Activated CD8-positive, alpha-beta memory T cell treated with anti-CD3 and anti-CD28 coated beads, Interleukin-2, amount 10 ng/mL, durations not matched to agents 7 days and 5 days (primary cell): ENCODE results near the gene DRG1. TPM values are rescaled to one million over a fixed set of nuclear protein-coding genes. Genes with fewer than 3 reads are reported as not detected.
"Not testable (repeated sequence)": the region's sequence is repeated elsewhere in the genome, so short reads cannot be mapped to it uniquely, and the experiment has no call there.

Experiments
- ATAC-seq: fragments of 150-1000 bp; cut with Tn5 transposase; one replicate; pipeline ENCODE4 v1.10.0; 2021; ENCODE audit warnings: moderate library complexity
- CTCF ChIA-PET: fragments of 350-600 bp; sonication (Branson Sonifier 250); formaldehyde crosslinking; loops from one replicate; lab custom pipeline; 2021; ENCODE audit warnings: antibody characterized with exemption; lab: Charles Lee
- DNase-seq: peaks from one replicate; pipeline ENCODE4 v3.0.0-alpha.2; 2020
- H3K27ac Mint-ChIP-seq: one replicate; pipeline ENCODE4 v1.8.0; 2021; ENCODE audit warnings: mild to moderate bottlenecking, mixed read lengths
- H3K27me3 Mint-ChIP-seq: one replicate; pipeline ENCODE4 v1.8.0; 2021; ENCODE audit warnings: mixed read lengths
- H3K36me3 Mint-ChIP-seq: one replicate; pipeline ENCODE4 v1.8.0; 2021; ENCODE audit warnings: mild to moderate bottlenecking, mixed read lengths
- H3K4me1 Mint-ChIP-seq: one replicate; pipeline ENCODE4 v1.8.0; 2021; ENCODE audit warnings: mixed read lengths
- H3K4me3 Mint-ChIP-seq: one replicate; pipeline ENCODE4 v1.8.0; 2021; ENCODE audit warnings: mild to moderate bottlenecking, moderate library complexity, mixed read lengths
- H3K9me3 Mint-ChIP-seq: one replicate; pipeline ENCODE4 v1.8.0; 2022; ENCODE audit warnings: low read depth, mixed read lengths
- total RNA-seq, 2 experiments: library from RNA; stranded (reverse); gene quantifications; one replicate each; pipeline ENCODE4 v1.2.3, GENCODE V29; 2021

DRG1 gene
- total RNA-seq, 2 experiments from 2014 or later = 87.0 to 97.0 TPM

DNA sequence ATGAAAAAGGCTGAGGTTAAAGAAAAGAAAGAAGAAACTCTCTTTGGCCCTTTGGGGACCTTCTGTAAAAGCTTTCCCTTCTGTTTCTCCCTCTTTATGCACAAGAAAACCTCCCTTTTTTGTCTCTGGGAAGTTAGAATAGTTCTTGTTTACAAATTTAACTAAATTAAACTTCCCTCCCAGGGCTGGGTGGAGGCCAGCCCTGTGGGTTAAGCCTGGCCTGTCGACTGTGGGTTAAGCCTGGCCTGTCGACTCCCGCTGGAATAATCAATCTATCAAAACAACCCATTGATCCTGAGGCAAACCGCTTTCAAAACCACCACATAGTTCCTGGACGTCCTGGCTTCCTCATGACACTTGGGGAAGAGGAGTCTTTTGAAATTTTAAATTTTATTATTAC, 1.2 kb upstream of the DRG1 start:
- peaks cover 18% of the 10 kb centered on the region for H3K36me3 Mint-ChIP-seq
- H3K27me3 Mint-ChIP-seq = no peaks in the 10 kb centered on the region
- H3K27ac Mint-ChIP-seq = no peak overlapping the region
- H3K4me1 Mint-ChIP-seq = peaks cover 24% of the 10 kb centered on the region
- CTCF ChIA-PET = interaction anchor here (1.4 kb wide), 1 partner anchor 187 kb away, joined by 3 read pairs; no protein-coding TSS in a partner anchor
- no peak overlapping the region for H3K4me3 Mint-ChIP-seq
- no peaks in the 10 kb centered on the region for H3K9me3 Mint-ChIP-seq
- DNase-seq = no peak
- no peak for ATAC-seq

DNA sequence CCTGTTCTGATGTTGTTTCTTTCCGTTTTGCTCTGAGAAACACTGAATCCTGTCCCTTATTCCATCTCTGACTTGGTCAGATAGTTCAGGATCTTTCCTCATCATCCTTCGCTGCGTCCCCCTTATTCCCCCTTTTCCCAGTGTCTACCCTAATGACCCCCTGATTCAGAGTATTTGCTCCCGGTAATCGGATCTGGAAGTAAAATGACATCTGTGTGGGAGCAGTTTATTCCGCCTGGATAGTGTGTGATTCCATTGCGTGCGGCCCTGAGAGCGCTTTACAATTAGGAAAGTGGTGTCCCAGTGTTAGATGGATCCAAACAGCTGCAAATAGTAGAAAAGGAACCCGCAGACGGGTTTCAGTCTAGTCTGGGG, 606 bp downstream of the DRG1 start:
- Mint-ChIP-seq H3K27me3 (no peaks in the 10 kb centered on the region), H3K27ac (peak overlapping the region; percentile 91), H3K4me3 (peak overlapping the region; percentile 96), H3K9me3 (no peaks in the 10 kb centered on the region), H3K4me1 (peaks cover 26% of the 10 kb centered on the region), H3K36me3 (peaks cover 21% of the 10 kb centered on the region)
- CTCF ChIA-PET = interaction anchor here (0.6 to 0.9 kb wide), 2 partner anchors 54 to 55 kb away, joined by 3 read pairs; partner anchors contain the start of gene PATZ1
- ATAC-seq (no peak), DNase-seq (no peak)

DNA sequence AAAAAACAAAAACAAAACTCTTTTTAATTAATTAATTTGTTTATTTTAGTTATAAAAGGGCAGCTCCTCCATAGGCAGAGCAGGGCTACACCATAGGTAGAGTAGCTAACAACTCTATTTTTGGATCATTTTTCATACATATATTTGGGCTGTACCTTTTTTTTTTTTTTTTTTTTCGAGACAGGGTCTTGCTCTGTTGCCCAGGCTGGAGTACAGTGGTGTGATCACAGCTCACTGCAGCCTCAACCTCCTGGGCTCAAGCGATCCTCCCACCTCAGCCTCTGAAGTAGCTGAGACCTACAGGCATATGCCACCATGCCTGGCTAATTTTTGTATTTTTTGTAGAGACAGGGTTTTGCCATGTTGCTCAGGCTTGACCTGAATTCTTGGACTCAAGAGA, 2.9 kb downstream of the DRG1 start:
- not testable (repeated sequence) for H3K4me3 Mint-ChIP-seq, H3K27me3 Mint-ChIP-seq, H3K9me3 Mint-ChIP-seq, H3K27ac Mint-ChIP-seq, DNase-seq, ATAC-seq
- Mint-ChIP-seq H3K36me3 (peaks cover 37% of the 10 kb centered on the region), H3K4me1 (peaks cover 34% of the 10 kb centered on the region)
- CTCF ChIA-PET = interaction anchor here (1.5 kb wide), 1 partner anchor 8 kb away, joined by 3 read pairs; no protein-coding TSS in a partner anchor

DNA sequence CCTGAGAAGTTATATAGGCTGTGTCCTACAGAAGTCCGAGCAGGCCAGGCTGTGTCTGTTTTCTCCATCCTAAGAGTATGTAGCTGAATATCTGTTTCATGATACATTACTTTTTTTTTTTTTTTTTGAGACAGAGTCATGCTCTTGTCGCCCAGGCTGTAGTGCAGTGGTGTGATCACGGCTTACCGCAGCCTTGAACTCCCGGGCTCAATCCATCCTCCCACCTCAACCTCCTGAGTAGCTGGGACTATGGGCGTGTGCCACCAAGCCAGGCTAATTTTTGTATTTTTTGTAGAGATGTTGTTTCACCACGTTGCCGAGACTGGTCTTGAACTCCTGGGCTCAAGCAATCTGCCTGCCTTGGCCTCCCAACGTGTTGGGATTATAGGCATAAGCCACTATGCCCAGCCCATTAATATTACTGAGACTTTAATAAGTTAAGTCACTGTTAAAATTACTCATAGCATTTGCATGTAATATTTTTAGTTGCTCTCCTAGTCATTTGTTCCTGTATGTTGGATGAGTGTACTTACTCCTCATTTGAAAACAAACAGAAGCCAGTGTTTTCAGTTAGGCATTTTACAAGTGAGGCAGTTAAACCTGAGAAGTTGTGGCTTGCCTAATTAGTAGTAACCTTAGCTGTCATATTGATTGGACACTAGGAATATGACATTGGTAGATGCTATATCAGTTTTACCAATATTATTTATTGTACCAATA, 26.1 kb downstream of the DRG1 start:
- CTCF ChIA-PET = interaction anchor here (1.0 kb wide), 1 partner anchor 78 kb away, joined by 3 read pairs; no protein-coding TSS in a partner anchor
- DNase-seq = no peak

DNA sequence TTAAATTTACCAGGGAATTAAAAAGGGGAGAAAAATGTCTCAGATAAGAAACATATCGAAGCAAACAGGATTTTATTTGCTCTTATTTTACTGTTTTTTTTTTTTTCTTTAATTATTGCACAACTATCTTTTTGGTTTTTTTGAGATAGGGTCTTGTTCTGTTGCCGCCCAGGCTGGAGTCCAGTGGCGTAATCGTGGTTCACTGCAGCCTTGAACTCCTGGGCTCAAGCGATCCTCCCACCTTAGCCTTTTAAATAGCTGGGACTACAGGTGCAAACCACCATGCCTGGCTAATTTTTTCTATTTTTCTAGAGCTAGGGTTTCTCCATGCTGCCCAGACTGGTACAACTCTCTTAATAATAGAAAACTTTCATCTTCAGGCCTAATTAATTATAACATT, 32.5 kb downstream of the DRG1 start:
- ATAC-seq (no peak), DNase-seq (no peak)
- H3K36me3 Mint-ChIP-seq = peaks cover 55% of the 10 kb centered on the region
- H3K4me1 Mint-ChIP-seq = peaks cover under 1% of the 10 kb centered on the region
- no peak overlapping the region for H3K27ac Mint-ChIP-seq
- H3K9me3 Mint-ChIP-seq = no peaks in the 10 kb centered on the region
- no peaks in the 10 kb centered on the region for H3K27me3 Mint-ChIP-seq
- H3K4me3 Mint-ChIP-seq = no peak overlapping the region
- CTCF ChIA-PET = interaction anchor here (0.7 kb wide), 1 partner anchor 26 kb away, joined by 3 read pairs; no protein-coding TSS in a partner anchor

More for the DNA sequence above, 26.1 kb downstream of the DRG1 start:
- ATAC-seq = no peak
- Mint-ChIP-seq H3K36me3 (peaks cover 62% of the 10 kb centered on the region), H3K27ac (no peak overlapping the region), H3K4me3 (no peak overlapping the region), H3K4me1 (no peaks in the 10 kb centered on the region), H3K9me3 (no peaks in the 10 kb centered on the region), H3K27me3 (no peaks in the 10 kb centered on the region)

DNA sequence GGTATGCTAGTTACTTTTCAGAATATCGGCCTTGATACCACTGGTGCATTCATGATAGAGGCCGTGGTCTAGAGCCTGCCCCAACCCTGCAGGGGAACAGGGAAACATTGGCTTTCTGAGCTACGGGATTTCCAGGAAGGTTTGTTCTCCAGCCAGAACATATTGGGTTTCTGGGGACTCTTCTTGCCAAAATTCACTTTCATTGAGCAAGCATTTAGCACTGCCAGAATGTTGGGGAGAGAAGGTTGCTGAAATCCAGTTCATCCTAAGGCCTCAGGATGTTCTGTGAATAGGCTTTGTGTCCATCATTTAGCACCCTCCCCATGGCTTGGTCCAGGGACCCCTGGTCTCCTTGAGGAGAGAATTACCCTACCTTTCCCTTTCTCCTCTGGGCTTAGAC, 36.7 kb downstream of the DRG1 start:
- H3K36me3 Mint-ChIP-seq = peaks cover 57% of the 10 kb centered on the region
- CTCF ChIA-PET = interaction anchor here (1.1 to 1.7 kb wide), 2 partner anchors 9 to 121 kb away, joined by 3 to 4 read pairs; no protein-coding TSS in a partner anchor
- H3K27me3 Mint-ChIP-seq = no peaks in the 10 kb centered on the region
- no peak for DNase-seq
- no peak overlapping the region for H3K27ac Mint-ChIP-seq
- no peak for ATAC-seq
- H3K9me3 Mint-ChIP-seq = no peaks in the 10 kb centered on the region
- peaks cover 2% of the 10 kb centered on the region for H3K4me1 Mint-ChIP-seq
- H3K4me3 Mint-ChIP-seq = no peak overlapping the region

DNA sequence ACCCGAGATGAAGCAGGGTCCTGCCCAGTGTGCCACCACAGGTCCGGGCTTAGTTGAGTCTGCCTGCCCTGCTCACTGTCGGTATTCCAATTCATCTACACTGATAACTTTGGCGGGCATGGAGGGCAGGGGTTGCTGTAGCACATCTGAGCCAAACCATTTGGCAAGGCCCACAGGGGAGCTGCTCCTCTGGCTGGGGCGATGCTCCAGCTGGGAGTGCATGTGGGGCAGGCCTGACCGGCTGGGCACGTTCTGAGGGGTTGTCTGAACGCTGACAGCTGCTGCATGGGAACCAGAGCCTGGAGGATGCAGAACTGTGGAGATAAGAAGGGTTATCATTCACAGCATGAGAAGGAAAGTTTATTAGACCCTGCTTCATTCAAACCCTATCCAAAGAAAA, 40.4 kb downstream of the DRG1 start:
- DNase-seq = no peak
- CTCF ChIA-PET = interaction anchor here (1.0 kb wide), 1 partner anchor 13 kb away, joined by 4 read pairs; no protein-coding TSS in a partner anchor
- Mint-ChIP-seq H3K9me3 (no peaks in the 10 kb centered on the region), H3K27ac (no peak overlapping the region), H3K4me3 (no peak overlapping the region), H3K36me3 (peaks cover 50% of the 10 kb centered on the region), H3K27me3 (no peaks in the 10 kb centered on the region), H3K4me1 (peaks cover 2% of the 10 kb centered on the region)
- ATAC-seq = no peak

DNA sequence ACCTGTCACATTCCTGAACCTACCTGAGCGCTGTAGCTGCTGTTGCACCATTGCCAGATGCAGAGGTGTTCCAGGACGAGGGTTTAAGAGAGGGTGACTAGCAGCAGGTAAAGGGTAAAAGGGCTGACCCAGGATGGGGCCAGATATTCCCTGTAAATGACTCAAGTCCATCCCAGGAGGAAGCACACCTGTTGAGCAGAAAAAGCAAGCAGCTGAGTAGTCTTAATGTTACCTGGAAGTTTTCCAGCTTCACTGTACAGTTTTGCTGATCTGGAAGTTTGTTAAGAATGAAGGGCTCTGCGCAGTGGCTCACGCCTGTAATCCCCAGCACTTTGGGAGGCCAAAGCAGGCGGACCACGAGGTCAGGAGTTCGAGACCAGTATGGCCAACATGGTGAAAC, 41.3 kb downstream of the DRG1 start:
- Mint-ChIP-seq H3K9me3 (no peaks in the 10 kb centered on the region), H3K4me1 (peaks cover 6% of the 10 kb centered on the region), H3K36me3 (peaks cover 51% of the 10 kb centered on the region), H3K27ac (no peak overlapping the region), H3K4me3 (no peak overlapping the region), H3K27me3 (no peaks in the 10 kb centered on the region)
- ATAC-seq = no peak
- CTCF ChIA-PET = interaction anchor here (1.0 kb wide), 1 partner anchor 12 kb away, joined by 4 read pairs; no protein-coding TSS in a partner anchor
- no peak for DNase-seq

DNA sequence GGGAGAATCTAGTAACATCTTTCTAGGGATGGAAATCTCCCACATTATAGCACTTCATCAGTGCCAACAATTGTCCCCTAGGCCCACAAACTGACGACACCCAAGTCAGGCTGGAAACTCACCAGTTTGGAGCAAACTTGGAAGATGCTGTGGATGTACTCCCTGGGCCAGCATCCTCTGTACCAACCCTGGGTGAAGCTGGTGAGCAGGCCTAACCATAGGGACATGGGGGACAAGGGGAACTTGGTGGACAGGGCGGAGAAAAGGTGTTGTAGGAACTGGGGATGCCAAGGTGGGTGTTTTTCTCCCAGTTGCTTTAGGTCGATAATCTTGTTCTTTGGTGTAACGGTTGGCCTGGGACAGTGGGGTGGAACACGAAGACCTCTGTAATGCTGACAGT, 42.2 kb downstream of the DRG1 start:
- no peak for ATAC-seq
- H3K4me1 Mint-ChIP-seq = peaks cover 9% of the 10 kb centered on the region
- DNase-seq = no peak
- H3K27ac Mint-ChIP-seq = peak overlapping the region; percentile 34
- H3K27me3 Mint-ChIP-seq = no peaks in the 10 kb centered on the region
- peaks cover 48% of the 10 kb centered on the region for H3K36me3 Mint-ChIP-seq
- CTCF ChIA-PET = no interaction called here
- no peaks in the 10 kb centered on the region for H3K9me3 Mint-ChIP-seq
- H3K4me3 Mint-ChIP-seq = no peak overlapping the region

DNA sequence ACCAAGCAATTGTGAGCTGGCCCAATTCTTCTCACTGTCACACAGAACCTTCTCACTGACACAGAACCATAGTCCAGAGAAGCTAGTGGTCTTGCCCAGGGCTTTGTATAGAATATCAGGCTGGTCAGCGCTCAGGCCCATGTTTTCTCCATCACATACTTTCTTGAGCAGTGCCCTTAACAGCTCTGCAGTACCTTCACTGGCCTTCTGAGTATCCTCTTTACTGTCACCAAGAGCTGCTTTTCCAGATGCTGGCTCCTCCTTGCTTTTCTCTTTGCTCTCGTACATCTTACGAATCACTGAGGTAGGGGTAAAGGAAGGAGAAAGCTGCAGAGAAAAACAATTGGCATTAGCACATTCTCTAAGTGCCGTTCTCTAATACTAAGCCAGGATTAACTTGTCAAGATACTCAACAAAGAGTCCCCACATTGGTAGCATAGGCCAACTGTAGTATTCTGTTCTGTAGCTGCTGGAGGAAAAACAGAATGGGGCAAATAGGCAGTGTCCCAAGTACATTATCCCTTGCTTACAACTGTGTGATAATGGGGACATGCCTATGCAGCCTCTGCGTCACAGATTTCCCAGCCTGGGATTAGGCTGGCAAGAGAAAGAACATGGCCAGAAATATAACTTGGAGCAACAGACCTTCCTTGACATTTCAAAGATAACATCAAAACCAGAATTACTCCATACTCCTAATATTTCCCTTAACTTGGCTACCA, 43.5 kb downstream of the DRG1 start:
- no peak for ATAC-seq
- Mint-ChIP-seq H3K4me1 (peaks cover 6% of the 10 kb centered on the region), H3K27me3 (no peaks in the 10 kb centered on the region), H3K9me3 (no peaks in the 10 kb centered on the region), H3K27ac (no peak overlapping the region), H3K36me3 (peaks cover 39% of the 10 kb centered on the region), H3K4me3 (no peak overlapping the region)
- CTCF ChIA-PET = no interaction called here
- no peak for DNase-seq

DNA sequence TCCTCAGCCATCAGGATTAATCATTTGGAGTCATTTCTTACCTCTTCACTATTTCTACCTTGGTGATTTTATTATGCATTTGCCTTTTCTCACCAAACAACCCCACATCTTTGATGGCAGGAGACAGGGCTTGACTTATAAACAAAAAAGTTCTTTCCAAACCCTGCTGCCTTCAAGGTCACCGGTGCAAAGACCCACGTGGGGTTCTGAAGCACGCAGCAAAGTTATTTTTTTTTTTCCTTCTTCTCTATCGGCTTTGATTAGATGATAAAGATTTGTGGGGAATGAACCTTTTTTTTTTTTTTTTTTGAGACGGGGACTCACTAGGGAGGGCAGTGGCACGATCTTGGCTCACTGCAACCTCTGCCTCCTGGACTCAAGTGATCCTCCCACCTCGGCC, 44.1 kb downstream of the DRG1 start:
- Mint-ChIP-seq H3K4me3 (no peak overlapping the region), H3K9me3 (no peaks in the 10 kb centered on the region), H3K36me3 (peaks cover 37% of the 10 kb centered on the region), H3K4me1 (peaks cover 6% of the 10 kb centered on the region), H3K27me3 (no peaks in the 10 kb centered on the region), H3K27ac (no peak overlapping the region)
- no peak for DNase-seq
- CTCF ChIA-PET = no interaction called here
- no peak for ATAC-seq

DNA sequence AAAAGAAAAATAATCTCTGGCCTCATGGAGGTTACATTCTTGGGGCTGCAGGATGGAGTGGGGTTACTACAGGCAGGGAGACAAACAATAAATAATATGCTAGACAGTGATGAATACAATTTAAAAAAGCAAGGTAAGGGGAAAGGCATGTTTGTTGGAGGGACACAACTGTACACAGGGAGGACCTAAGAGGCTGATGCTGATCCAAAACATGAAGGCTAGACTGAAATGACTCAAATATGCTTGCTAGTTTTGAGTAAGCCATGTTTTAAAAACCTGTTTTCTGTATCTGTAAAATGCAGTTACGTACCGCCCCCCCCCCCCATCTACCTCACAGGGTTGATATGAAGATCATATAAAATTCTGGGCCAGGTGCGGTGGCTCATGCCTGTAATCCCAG, 46.2 kb downstream of the DRG1 start:
- peaks cover 24% of the 10 kb centered on the region for H3K36me3 Mint-ChIP-seq
- ATAC-seq (peak; percentile 42), DNase-seq (no peak)
- H3K27ac Mint-ChIP-seq = peak overlapping the region; percentile 9
- H3K9me3 Mint-ChIP-seq = no peaks in the 10 kb centered on the region
- no peaks in the 10 kb centered on the region for H3K27me3 Mint-ChIP-seq
- CTCF ChIA-PET = interaction anchor here (1.4 kb wide), 1 partner anchor 10 kb away, joined by 4 read pairs; no protein-coding TSS in a partner anchor
- peaks cover 6% of the 10 kb centered on the region for H3K4me1 Mint-ChIP-seq
- H3K4me3 Mint-ChIP-seq = no peak overlapping the region

DNA sequence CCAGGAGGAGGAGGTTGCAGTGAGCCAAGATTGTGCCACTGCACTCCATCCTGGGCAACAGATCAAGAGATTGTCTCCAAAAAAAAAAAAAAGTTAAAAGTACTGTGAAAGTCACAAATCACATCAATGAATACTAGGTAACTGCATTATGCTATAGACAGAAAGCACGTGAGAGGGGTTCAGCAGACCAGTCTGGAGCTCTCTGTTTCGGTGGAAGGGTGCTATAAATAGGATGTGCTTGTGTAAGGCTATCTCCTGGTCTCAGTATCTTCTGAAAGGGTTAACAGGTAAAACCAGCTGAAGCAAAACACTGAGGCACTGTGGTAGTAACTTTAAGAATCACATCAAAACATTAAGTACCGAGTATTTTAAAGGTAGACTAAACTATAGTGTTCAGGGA, 46.8 kb downstream of the DRG1 start:
- Mint-ChIP-seq H3K4me1 (peaks cover 6% of the 10 kb centered on the region), H3K27me3 (no peaks in the 10 kb centered on the region), H3K27ac (no peak overlapping the region), H3K4me3 (no peak overlapping the region), H3K36me3 (peaks cover 23% of the 10 kb centered on the region), H3K9me3 (no peaks in the 10 kb centered on the region)
- DNase-seq (no peak), ATAC-seq (no peak)
- CTCF ChIA-PET = interaction anchor here (1.2 kb wide), 1 partner anchor 9 kb away, joined by 3 read pairs; no protein-coding TSS in a partner anchor
